Activated CD4-positive, alpha-beta T cell treated with anti-CD3 and anti-CD28 coated beads, Interleukin-2, amount 10 ng/mL, durations not matched to agents 24 days and 14 days (primary cell): ENCODE results near the gene COL19A1. TPM values are rescaled to one million over a fixed set of nuclear protein-coding genes. Genes with fewer than 3 reads are reported as not detected.
"Not testable (repeated sequence)": the region's sequence is repeated elsewhere in the genome, so short reads cannot be mapped to it uniquely, and the experiment has no call there.

Source experiments
- DNase-seq: peaks from one replicate; pipeline ENCODE4 v3.0.0; 2022
- H3K27ac Mint-ChIP-seq: one replicate; pipeline ENCODE4 v1.8.0; 2022; ENCODE audit warnings: mild to moderate bottlenecking, mixed read lengths
- H3K27me3 Mint-ChIP-seq: one replicate; pipeline ENCODE4 v1.8.0; 2022; ENCODE audit warnings: mixed read lengths
- H3K36me3 Mint-ChIP-seq: one replicate; pipeline ENCODE4 v1.8.0; 2022; ENCODE audit warnings: low read depth, mild to moderate bottlenecking, mixed read lengths
- H3K4me1 Mint-ChIP-seq: one replicate; pipeline ENCODE4 v1.8.0; 2021; ENCODE audit warnings: mixed read lengths
- H3K4me3 Mint-ChIP-seq: one replicate; pipeline ENCODE4 v1.8.0; 2022; ENCODE audit warnings: mild to moderate bottlenecking, moderate library complexity, mixed read lengths
- H3K9me3 Mint-ChIP-seq: one replicate; pipeline ENCODE4 v1.8.0; 2021; ENCODE audit warnings: mixed read lengths
- intact Hi-C: fragments of 100-400 bp; cut with micrococcal nuclease; formaldehyde crosslinking; loops from one replicate; pipeline ENCODE4 v1.15.1; 2023
- total RNA-seq: library from RNA; stranded (reverse); gene quantifications from 2 replicates; pipeline ENCODE4 v1.2.3, GENCODE V29; 2022

The COL19A1 gene
- total RNA-seq, 1 donor from 2014 or later: not detected

GRCh38 chr6:69936674-69937363 is 70.5 kb downstream of the COL19A1 start:
- no peaks in the 10 kb centered on the region for H3K4me1 Mint-ChIP-seq
- intact Hi-C loops: no loop called here
- DNase-seq: no peak
- peaks cover 9% of the 10 kb centered on the region for H3K27me3 Mint-ChIP-seq
- H3K4me3 Mint-ChIP-seq: no peak overlapping the region
- no peaks in the 10 kb centered on the region for H3K9me3 Mint-ChIP-seq
- no peak overlapping the region for H3K27ac Mint-ChIP-seq
- H3K36me3 Mint-ChIP-seq: no peaks in the 10 kb centered on the region

DNA sequence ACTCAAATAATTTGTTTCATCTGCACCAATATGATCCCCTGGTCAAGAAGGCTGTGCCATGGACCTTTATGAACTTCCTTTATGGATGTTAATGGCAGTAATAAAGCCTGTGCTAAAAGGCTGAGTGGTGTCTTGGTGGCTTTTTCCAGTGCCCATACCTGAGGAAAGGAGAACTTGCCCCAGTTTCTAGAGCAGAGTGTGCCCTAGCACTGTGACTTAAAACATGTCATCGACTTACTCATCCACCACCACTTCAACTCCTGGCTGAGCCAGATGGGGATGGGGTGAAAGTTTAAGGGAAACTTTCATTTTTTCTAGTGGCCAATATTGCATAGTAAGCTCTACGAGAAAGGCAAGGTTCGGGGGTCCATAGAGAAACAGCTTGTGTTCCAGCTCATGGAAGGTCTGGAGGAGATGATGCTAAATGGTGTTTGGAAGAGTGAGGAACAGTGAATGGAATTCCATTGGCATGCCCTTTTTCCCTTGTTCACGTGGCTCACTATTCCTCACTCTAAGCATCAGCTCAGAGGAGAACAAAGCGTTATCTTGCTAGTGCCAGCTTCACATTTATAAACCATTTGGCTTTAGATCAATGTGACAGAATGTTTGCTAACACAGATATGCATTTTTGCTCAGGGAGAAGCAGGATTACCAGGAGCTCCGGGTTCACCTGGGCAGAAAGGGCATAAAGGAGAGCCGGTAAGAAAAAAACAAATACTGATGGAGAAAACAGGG is 71.2 kb downstream of the COL19A1 start:
- H3K4me1 Mint-ChIP-seq: no peaks in the 10 kb centered on the region
- no peak overlapping the region for H3K27ac Mint-ChIP-seq
- peaks cover 9% of the 10 kb centered on the region for H3K27me3 Mint-ChIP-seq
- no peak overlapping the region for H3K4me3 Mint-ChIP-seq
- no peak for DNase-seq
- no peaks in the 10 kb centered on the region for H3K9me3 Mint-ChIP-seq
- intact Hi-C loops: no loop called here
- no peaks in the 10 kb centered on the region for H3K36me3 Mint-ChIP-seq

GRCh38 chr6:69942485-69942884 is 76.1 kb downstream of the COL19A1 start:
- H3K9me3 Mint-ChIP-seq: no peaks in the 10 kb centered on the region
- DNase-seq: no peak
- H3K27ac Mint-ChIP-seq: no peak overlapping the region
- no peaks in the 10 kb centered on the region for H3K4me1 Mint-ChIP-seq
- no peaks in the 10 kb centered on the region for H3K36me3 Mint-ChIP-seq
- no peak overlapping the region for H3K4me3 Mint-ChIP-seq
- intact Hi-C loops: no loop called here
- H3K27me3 Mint-ChIP-seq: peaks cover 6% of the 10 kb centered on the region

- Mint-ChIP-seq H3K27ac (no peak overlapping the region), H3K36me3 (no peaks in the 10 kb centered on the region), H3K4me3 (no peak overlapping the region), H3K27me3 (peaks cover 4% of the 10 kb centered on the region), H3K9me3 (no peaks in the 10 kb centered on the region), H3K4me1 (no peaks in the 10 kb centered on the region)
- no peak for DNase-seq
- intact Hi-C loops: no loop called here
These were observed 78.8 kb downstream of the COL19A1 start for GRCh38 chr6:69945192-69945591.

GRCh38 chr6:69948479-69949114 is 82.2 kb downstream of the COL19A1 start:
- Mint-ChIP-seq H3K9me3 (no peaks in the 10 kb centered on the region), H3K27ac (no peak overlapping the region), H3K27me3 (peaks cover 8% of the 10 kb centered on the region), H3K4me3 (no peak overlapping the region), H3K4me1 (no peaks in the 10 kb centered on the region), H3K36me3 (no peaks in the 10 kb centered on the region)
- intact Hi-C loops: no loop called here
- DNase-seq: no peak

DNA sequence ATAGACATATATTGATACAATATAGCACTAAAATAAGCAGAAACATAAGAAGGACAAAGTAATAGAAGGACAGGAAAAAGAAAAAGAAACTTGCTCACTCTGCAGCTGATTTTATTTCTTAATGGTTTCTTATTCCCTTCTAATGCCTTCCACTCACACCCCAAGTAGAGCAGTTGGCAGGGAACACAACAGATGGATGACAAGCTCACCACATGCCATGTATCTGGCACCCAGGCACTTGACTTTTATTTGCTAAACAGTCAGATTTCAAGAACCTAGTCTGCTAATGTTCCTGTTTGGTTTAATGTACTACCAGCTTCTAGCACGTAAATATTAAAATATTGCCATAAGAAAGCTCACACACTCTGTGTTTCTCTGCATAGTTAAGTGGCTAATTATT is 87.1 kb downstream of the COL19A1 start:
- H3K27me3 Mint-ChIP-seq: peaks cover 9% of the 10 kb centered on the region
- no peak for DNase-seq
- H3K4me3 Mint-ChIP-seq: no peak overlapping the region
- no peaks in the 10 kb centered on the region for H3K36me3 Mint-ChIP-seq
- no peaks in the 10 kb centered on the region for H3K9me3 Mint-ChIP-seq
- intact Hi-C loops: no loop called here
- H3K4me1 Mint-ChIP-seq: no peaks in the 10 kb centered on the region
- no peak overlapping the region for H3K27ac Mint-ChIP-seq

DNA sequence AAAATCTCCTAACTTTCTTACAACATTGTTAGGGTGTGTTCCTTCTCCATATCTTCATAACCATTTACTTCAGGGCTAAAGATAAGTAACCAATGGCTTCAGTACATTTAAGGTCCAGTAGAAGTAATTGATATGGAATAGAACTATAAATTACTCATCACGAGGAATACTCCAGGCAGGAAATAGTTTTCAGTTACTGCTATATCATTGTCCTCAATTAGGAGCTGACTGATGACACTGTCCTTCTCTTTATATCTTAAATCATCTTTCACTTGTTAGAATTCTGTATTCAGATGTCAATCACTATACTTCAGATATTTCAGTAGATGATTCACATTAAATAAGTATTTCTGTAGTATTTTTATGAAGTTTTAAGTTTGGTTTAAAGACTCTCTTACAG is 88.4 kb downstream of the COL19A1 start:
- no peaks in the 10 kb centered on the region for H3K9me3 Mint-ChIP-seq
- no peak overlapping the region for H3K27ac Mint-ChIP-seq
- intact Hi-C loops: no loop called here
- no peaks in the 10 kb centered on the region for H3K4me1 Mint-ChIP-seq
- H3K36me3 Mint-ChIP-seq: no peaks in the 10 kb centered on the region
- no peak overlapping the region for H3K4me3 Mint-ChIP-seq
- no peak for DNase-seq
- peaks cover 9% of the 10 kb centered on the region for H3K27me3 Mint-ChIP-seq

GRCh38 chr6:69957985-69958559 is 91.7 kb downstream of the COL19A1 start:
- H3K4me3 Mint-ChIP-seq: no peak overlapping the region
- H3K4me1 Mint-ChIP-seq: no peaks in the 10 kb centered on the region
- H3K9me3 Mint-ChIP-seq: no peaks in the 10 kb centered on the region
- H3K27me3 Mint-ChIP-seq: peaks cover 6% of the 10 kb centered on the region
- H3K36me3 Mint-ChIP-seq: no peaks in the 10 kb centered on the region
- H3K27ac Mint-ChIP-seq: no peak overlapping the region
- intact Hi-C loops: no loop called here
- DNase-seq: no peak

DNA sequence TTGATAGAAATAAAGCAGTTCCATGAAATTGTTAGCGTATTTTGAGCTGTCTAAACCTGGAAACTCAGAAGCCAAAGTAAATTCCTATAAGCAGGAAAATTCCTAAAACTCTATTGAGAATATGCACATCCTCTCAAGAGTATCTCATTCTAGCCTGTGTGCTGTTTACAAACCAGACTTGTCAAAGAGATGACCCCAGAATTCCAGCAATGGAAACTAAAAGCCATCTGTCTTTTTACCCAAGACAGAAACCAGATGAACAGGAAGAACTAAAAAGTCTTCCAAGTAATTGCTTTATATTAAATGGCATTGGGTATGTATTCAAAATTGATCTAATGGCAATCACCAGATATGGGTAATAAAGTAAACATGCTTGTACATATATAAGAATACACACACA is 92.6 kb downstream of the COL19A1 start:
- intact Hi-C loops: no loop called here
- Mint-ChIP-seq H3K9me3 (no peaks in the 10 kb centered on the region), H3K36me3 (no peaks in the 10 kb centered on the region), H3K4me1 (no peaks in the 10 kb centered on the region), H3K27ac (no peak overlapping the region), H3K4me3 (no peak overlapping the region), H3K27me3 (peaks cover 4% of the 10 kb centered on the region)
- no peak for DNase-seq

DNA sequence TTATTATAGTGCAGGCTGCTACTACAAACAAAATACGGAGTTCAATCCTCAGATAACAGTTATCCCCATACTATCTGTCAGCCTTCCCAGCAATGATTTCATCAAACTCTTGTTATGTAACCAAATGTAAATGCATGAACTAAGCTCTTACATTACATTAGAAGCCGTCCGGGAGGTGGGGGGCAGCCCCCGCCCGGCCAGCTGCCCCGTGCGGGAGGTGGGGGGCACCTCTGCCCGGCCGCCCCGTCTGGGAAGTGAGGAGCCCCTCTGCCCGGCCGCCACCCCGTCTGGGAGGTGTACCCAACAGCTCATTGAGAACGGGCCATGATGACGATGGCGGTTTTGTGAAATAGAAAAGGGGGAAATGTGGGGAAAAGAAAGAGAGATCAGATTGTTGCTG is 99.6 kb downstream of the COL19A1 start:
- DNase-seq, intact Hi-C loops, H3K4me3 Mint-ChIP-seq, H3K9me3 Mint-ChIP-seq, H3K4me1 Mint-ChIP-seq, H3K27me3 Mint-ChIP-seq, H3K27ac Mint-ChIP-seq, H3K36me3 Mint-ChIP-seq: not testable (repeated sequence)

- intact Hi-C loops: no loop called here
- Mint-ChIP-seq H3K27me3 (no peaks in the 10 kb centered on the region), H3K36me3 (no peaks in the 10 kb centered on the region)
These were observed 106.8 kb downstream of the COL19A1 start for GRCh38 chr6:69973138-69973537.

GRCh38 chr6:69973763-69974162 is 107.4 kb downstream of the COL19A1 start:
- H3K36me3 Mint-ChIP-seq: no peaks in the 10 kb centered on the region
- no peak for DNase-seq
- H3K4me3 Mint-ChIP-seq: no peak overlapping the region
- no peaks in the 10 kb centered on the region for H3K9me3 Mint-ChIP-seq
- H3K27me3 Mint-ChIP-seq: no peaks in the 10 kb centered on the region
- no peaks in the 10 kb centered on the region for H3K4me1 Mint-ChIP-seq
- intact Hi-C loops: no loop called here
- H3K27ac Mint-ChIP-seq: no peak overlapping the region

More at GRCh38 chr6:69973138-69973537, 106.8 kb downstream of the COL19A1 start:
- H3K4me3 Mint-ChIP-seq: no peak overlapping the region
- H3K4me1 Mint-ChIP-seq: no peaks in the 10 kb centered on the region
- H3K9me3 Mint-ChIP-seq: no peaks in the 10 kb centered on the region
- no peak overlapping the region for H3K27ac Mint-ChIP-seq
- DNase-seq: no peak

GRCh38 chr6:69974193-69974592 is 107.8 kb downstream of the COL19A1 start:
- no peaks in the 10 kb centered on the region for H3K36me3 Mint-ChIP-seq
- H3K4me3 Mint-ChIP-seq: no peak overlapping the region
- no peak overlapping the region for H3K27ac Mint-ChIP-seq
- no peaks in the 10 kb centered on the region for H3K4me1 Mint-ChIP-seq
- no peak for DNase-seq
- no peaks in the 10 kb centered on the region for H3K27me3 Mint-ChIP-seq
- intact Hi-C loops: no loop called here
- no peaks in the 10 kb centered on the region for H3K9me3 Mint-ChIP-seq

DNA sequence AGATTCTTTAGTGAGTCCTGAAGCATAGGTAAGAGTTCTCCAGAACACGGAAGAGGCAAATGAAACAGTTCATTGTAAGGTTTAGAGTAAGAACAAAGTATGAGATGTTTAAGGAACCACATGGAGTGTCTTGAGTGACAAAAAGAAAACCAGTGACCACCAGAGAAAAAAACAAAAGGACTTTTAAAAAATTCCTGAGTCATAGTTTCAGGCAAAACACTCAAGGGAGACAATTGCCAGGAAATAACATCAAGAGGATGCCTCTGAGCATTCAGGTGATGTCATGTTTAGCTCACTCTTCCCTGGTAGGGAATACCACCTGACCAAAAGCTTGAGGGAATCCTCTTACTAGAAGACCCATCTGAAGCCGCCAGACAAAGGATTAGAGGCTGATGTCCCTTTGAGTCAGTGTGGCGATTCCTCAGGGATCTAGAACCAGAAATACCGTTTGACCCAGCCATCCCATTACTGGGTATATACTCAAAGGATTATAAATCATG is 110.3 kb downstream of the COL19A1 start:
- Mint-ChIP-seq H3K27ac (no peak overlapping the region), H3K36me3 (no peaks in the 10 kb centered on the region), H3K4me3 (no peak overlapping the region), H3K4me1 (no peaks in the 10 kb centered on the region), H3K27me3 (no peaks in the 10 kb centered on the region), H3K9me3 (no peaks in the 10 kb centered on the region)
- intact Hi-C loops: no loop called here
- DNase-seq: no peak
